ENCODE results near the gene ZNF23.

DNA sequence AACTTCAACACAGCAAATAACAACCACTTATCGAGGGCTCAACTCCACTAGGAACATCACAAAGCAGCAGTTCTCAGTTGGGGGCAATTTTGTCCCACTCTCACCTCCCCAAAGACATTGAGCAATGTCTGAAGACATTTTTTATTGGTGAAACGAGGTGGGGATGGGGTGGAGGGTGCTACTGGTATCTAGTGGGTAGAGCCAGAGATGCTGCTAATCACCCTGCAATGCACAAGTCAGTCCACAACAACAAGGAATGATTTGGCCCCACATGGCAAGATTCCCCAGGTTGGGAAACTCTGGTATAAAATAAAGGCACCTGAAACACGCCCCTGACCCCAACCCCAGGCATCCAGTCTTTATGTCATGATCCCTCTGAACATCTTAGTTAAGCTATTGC lies 53.5 kb downstream of the ZNF23 start:
- TF ChIP-seq, protein P1, sequence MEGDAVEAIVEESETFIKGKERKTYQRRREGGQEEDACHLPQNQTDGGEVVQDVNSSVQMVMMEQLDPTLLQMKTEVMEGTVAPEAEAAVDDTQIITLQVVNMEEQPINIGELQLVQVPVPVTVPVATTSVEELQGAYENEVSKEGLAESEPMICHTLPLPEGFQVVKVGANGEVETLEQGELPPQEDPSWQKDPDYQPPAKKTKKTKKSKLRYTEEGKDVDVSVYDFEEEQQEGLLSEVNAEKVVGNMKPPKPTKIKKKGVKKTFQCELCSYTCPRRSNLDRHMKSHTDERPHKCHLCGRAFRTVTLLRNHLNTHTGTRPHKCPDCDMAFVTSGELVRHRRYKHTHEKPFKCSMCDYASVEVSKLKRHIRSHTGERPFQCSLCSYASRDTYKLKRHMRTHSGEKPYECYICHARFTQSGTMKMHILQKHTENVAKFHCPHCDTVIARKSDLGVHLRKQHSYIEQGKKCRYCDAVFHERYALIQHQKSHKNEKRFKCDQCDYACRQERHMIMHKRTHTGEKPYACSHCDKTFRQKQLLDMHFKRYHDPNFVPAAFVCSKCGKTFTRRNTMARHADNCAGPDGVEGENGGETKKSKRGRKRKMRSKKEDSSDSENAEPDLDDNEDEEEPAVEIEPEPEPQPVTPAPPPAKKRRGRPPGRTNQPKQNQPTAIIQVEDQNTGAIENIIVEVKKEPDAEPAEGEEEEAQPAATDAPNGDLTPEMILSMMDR (IDR thresholded peaks at IDR 0.05) = no peak
- TF ChIP-seq EP300 (IDR thresholded peaks at IDR 0.05) (no peak), POLR2A (IDR thresholded peaks at IDR 0.05) (no peak), POLR2AphosphoS5 (IDR thresholded peaks at IDR 0.05) (no peak)
